ENCODE results near the gene MICAL2. TPM values are rescaled to one million over a fixed set of nuclear protein-coding genes. Genes with fewer than 3 reads are reported as not detected.

The MICAL2 gene
- total and polyA plus RNA-seq, 2 donors (not counting 3 experiments of a cell fraction or from before 2014, with no cell fraction given) = 67.6 to 200 TPM

- ChIA-PET POLR2A (interaction anchor here (0.7 kb wide), 1 partner anchor 55 kb away, joined by 3 read pairs; no protein-coding TSS in a partner anchor), CTCF (interaction anchor here (0.7 to 1.3 kb wide), 4 partner anchors 37 to 109 kb away, joined by 3 to 6 read pairs (median 3); no protein-coding TSS in a partner anchor)
- dilution Hi-C loops (cut with MboI; ENCODE audit: extremely low pct_ligation_motif_present, low sequenced_read_pairs) = no loop called here
- Histone ChIP-seq H3K79me2 (ENCODE audit: control insufficient read depth, insufficient read depth, low read length) (peaks cover 77% of the 10 kb centered on the region), H3K9me3 (replicated peaks; ENCODE audit: control insufficient read depth, insufficient read depth, low read length) (no peaks in the 10 kb centered on the region), H4K20me1 (replicated peaks; ENCODE audit: control insufficient read depth, extremely low read depth, insufficient read depth, low read length) (no peaks in the 10 kb centered on the region), H3K36me3 (ENCODE audit: control insufficient read depth in 2 of 2, extremely low read depth in 1 of 2, insufficient read depth in 2 of 2, low read length in 2 of 2) (no peaks in the 10 kb centered on the region), H3K9ac (replicated peaks; ENCODE audit: extremely low read depth, insufficient read depth, low read length) (no peak overlapping the region), H3K27me3 (ENCODE audit: control insufficient read depth in 2 of 2, insufficient read depth in 2 of 2, low read length in 2 of 2) (no peaks in the 10 kb centered on the region), H2AFZ (ENCODE audit: low read depth, low read length) (no peak overlapping the region), H3K9me1 (replicated peaks; ENCODE audit: control insufficient read depth, extremely low read depth, insufficient read depth, low read length) (no peaks in the 10 kb centered on the region), H3K4me1 (ENCODE audit: control insufficient read depth, extremely low read depth, insufficient read depth, low read length) (peaks cover 50% of the 10 kb centered on the region), H3K4me3 (replicated peaks in 1 of 3; ENCODE audit: insufficient read depth in 1 of 3, low read depth in 1 of 3, low read length in 3 of 3) (no peak overlapping the region), H3K27ac (ENCODE audit: insufficient read depth, low read depth, low read length) (no peak overlapping the region), H3K4me2 (ENCODE audit: insufficient read depth, low read length) (no peak overlapping the region)
- intact Hi-C loops (cut with micrococcal nuclease) = no loop called here
- DNase-seq (ENCODE audit: low read depth, low spot score) = no peak
- no TSS peak for BruUV-seq (replicated peaks)
- FAIRE-seq = no peak
- TF ChIP-seq FOS (IDR thresholded peaks at IDR 0.05; ENCODE audit: borderline replicate concordance, insufficient read depth, low read length) (no peak), MAX (IDR thresholded peaks at IDR 0.05; ENCODE audit: insufficient read depth, insufficient read length) (no peak), MYC (IDR thresholded peaks at IDR 0.05; ENCODE audit: low read depth, low read length) (no peak), GATA2 (IDR thresholded peaks at IDR 0.05; ENCODE audit: insufficient read depth, insufficient read length, low read depth, low read length) (no peak), JUN (IDR thresholded peaks at IDR 0.05; ENCODE audit: borderline replicate concordance, insufficient read depth, insufficient read length, low read depth) (no peak), EZH2 (IDR thresholded peaks at IDR 0.05; ENCODE audit: borderline replicate concordance, low read depth, low read length, severe bottlenecking) (no peak), POLR2AphosphoS5 (IDR thresholded peaks at IDR 0.05; ENCODE audit: insufficient read depth, low read depth, low read length) (no peak), CTCF (IDR thresholded peaks at IDR 0.05; ENCODE audit: extremely low read depth in 1 of 2, insufficient read depth in 1 of 2, low read depth in 1 of 2, low read length in 2 of 2) (no peak), POLR2A (IDR thresholded peaks at IDR 0.05; ENCODE audit: low read depth, low read length) (no peak)
Measured at GRCh38 chr11:12127206-12127898, 17.0 kb downstream of the MICAL2 start.

Data from endothelial cell of umbilical vein (primary cell).